Activated CD8-positive, alpha-beta T cell treated with anti-CD3 and anti-CD28 coated beads for 36 hours (primary cell): ENCODE results near the gene CD81. TPM values are rescaled to one million over a fixed set of nuclear protein-coding genes. Genes with fewer than 3 reads are reported as not detected.
A peak's percentile ranks its signal among the peaks of the same experiment; 100 is the strongest.

Experiments used
- ATAC-seq: fragments of 200-7000 bp; cut with Tn5 transposase; one replicate; pipeline ENCODE4 v1.10.0; 2021; ENCODE audit warnings: mild to moderate bottlenecking, moderate library complexity
- CTCF ChIA-PET: fragments of 350-600 bp; sonication (Branson Sonifier 250); formaldehyde crosslinking; loops from one replicate; lab custom pipeline; 2021; ENCODE audit warnings: antibody characterized with exemption; lab: Charles Lee
- POLR2A ChIA-PET: fragments of 350-600 bp; sonication (Branson Sonifier 250); formaldehyde crosslinking; loops from one replicate; lab custom pipeline; 2021; ENCODE audit warnings: antibody characterized with exemption; lab: Charles Lee
- DNase-seq: peaks from one replicate; pipeline ENCODE4 v3.0.0-alpha.2; 2020
- H3K27ac Mint-ChIP-seq: one replicate; pipeline ENCODE4 v1.8.0; 2021; ENCODE audit warnings: mild to moderate bottlenecking, mixed read lengths
- H3K27me3 Mint-ChIP-seq: one replicate; pipeline ENCODE4 v1.8.0; 2021; ENCODE audit warnings: mixed read lengths
- H3K36me3 Mint-ChIP-seq: one replicate; pipeline ENCODE4 v1.8.0; 2021; ENCODE audit warnings: low read depth, mixed read lengths
- H3K4me1 Mint-ChIP-seq: one replicate; pipeline ENCODE4 v1.8.0; 2021; ENCODE audit warnings: low read depth, mixed read lengths
- H3K4me3 Mint-ChIP-seq: one replicate; pipeline ENCODE4 v1.8.0; 2021; ENCODE audit warnings: mild to moderate bottlenecking, moderate library complexity, mixed read lengths
- H3K9me3 Mint-ChIP-seq: one replicate; pipeline ENCODE4 v1.8.0; 2021; ENCODE audit warnings: mixed read lengths
- CTCF ChIP-seq: fragments of 200-600 bp; IDR thresholded peaks from one replicate; pipeline ENCODE4 v1.8.0; 2022; ENCODE audit warnings: antibody characterized with exemption, mild to moderate bottlenecking
- intact Hi-C: fragments of 100-400 bp; cut with micrococcal nuclease; formaldehyde crosslinking; loops from one replicate; pipeline ENCODE4 v1.10.0; 2022
- total RNA-seq, 2 experiments: library from RNA; stranded (reverse); gene quantifications; one replicate each; pipeline ENCODE4 v1.2.3, GENCODE V29; 2021

Gene CD81
- total RNA-seq, 2 experiments from 2014 or later, result 133 to 138 TPM

- ATAC-seq (no peak), DNase-seq (no peak)
- Mint-ChIP-seq H3K4me3 (no peak overlapping the region), H3K27ac (no peak overlapping the region), H3K36me3 (peaks cover 2% of the 10 kb centered on the region), H3K9me3 (no peaks in the 10 kb centered on the region), H3K27me3 (no peaks in the 10 kb centered on the region), H3K4me1 (peaks cover 56% of the 10 kb centered on the region)
- POLR2A ChIA-PET, result interaction anchor here (1.0 to 3.3 kb wide), 3 partner anchors 9 to 82 kb away, joined by 3 to 24 read pairs (median 9); partner anchors contain the start of gene CD81
- intact Hi-C loops, result no loop called here
- CTCF ChIA-PET, result interaction anchor here (1.1 to 3.9 kb wide), 7 partner anchors 13 to 188 kb away, joined by 3 to 20 read pairs (median 5); partner anchors contain the start of gene TSSC4
- no peak for TF ChIP-seq CTCF
Measured at GRCh38 chr11:2386591-2386990, 9.5 kb downstream of the CD81 start.

DNA sequence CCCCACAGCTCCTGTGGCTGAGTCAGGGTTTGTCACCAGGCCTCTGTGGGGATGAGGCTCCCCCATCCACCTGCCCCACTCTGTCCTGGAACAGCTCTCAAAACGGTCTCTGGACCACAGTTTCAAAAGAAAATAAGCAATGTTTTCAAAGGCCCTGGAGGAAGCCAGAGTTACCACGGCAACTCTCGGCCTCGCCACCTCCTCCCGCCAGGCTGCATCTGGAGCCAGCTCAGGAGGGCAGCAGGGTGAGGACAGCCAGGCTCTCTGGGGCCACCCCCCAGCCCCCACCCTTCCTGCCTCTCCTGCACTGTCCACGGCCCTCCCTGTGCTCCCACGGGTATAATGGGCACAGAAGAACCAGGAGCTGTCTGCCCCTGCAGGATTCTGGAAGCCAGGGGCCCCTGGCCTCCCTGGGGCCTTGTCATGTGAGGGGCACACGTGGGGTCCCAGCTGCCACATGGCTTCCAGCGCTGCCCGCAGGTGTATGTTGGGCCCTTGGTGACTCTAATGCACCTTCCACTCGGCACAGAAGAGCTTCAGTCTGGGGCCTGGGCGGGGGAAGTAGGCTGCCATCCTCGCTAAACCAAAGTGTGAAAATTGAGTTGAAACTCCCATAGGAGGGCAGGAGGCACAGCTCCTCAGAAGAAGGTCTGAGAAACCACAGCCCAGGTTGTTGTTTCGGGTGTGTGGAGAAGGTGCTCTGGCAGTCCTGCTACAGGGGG, 10.3 kb downstream of the CD81 start:
- DNase-seq, result peak; percentile 39
- TF ChIP-seq CTCF, result no peak
- intact Hi-C loops, result no loop called here
- no peaks in the 10 kb centered on the region for H3K9me3 Mint-ChIP-seq
- H3K4me1 Mint-ChIP-seq, result peaks cover 52% of the 10 kb centered on the region
- ChIA-PET POLR2A (interaction anchor here (1.0 to 3.3 kb wide), 4 partner anchors 10 to 83 kb away, joined by 3 to 24 read pairs (median 6); partner anchors contain the start of gene CD81), CTCF (interaction anchor here (1.1 to 3.9 kb wide), 7 partner anchors 12 to 189 kb away, joined by 3 to 20 read pairs (median 5); partner anchors contain the start of gene TSSC4)
- no peaks in the 10 kb centered on the region for H3K27me3 Mint-ChIP-seq
- peak overlapping the region; percentile 57 for H3K27ac Mint-ChIP-seq
- H3K36me3 Mint-ChIP-seq, result peaks cover 2% of the 10 kb centered on the region
- no peak overlapping the region for H3K4me3 Mint-ChIP-seq
- peak; percentile 55 for ATAC-seq

GRCh38 chr11:2388431-2389376, 11.6 kb downstream of the CD81 start:
- ChIA-PET CTCF (interaction anchor here (1.9 to 3.7 kb wide), 2 partner anchors 12 to 31 kb away, joined by 5 to 20 read pairs; partner anchors contain the start of gene TSSC4), POLR2A (interaction anchor here (3.3 kb wide), 1 partner anchor 11 kb away, joined by 24 read pairs; the partner anchor contains the start of gene CD81)
- peak overlapping the region; percentile 38 for H3K27ac Mint-ChIP-seq
- DNase-seq, result no peak
- TF ChIP-seq CTCF, result no peak
- no peak for ATAC-seq
- H3K4me3 Mint-ChIP-seq, result no peak overlapping the region
- H3K4me1 Mint-ChIP-seq, result peaks cover 45% of the 10 kb centered on the region
- H3K36me3 Mint-ChIP-seq, result peaks cover 2% of the 10 kb centered on the region
- intact Hi-C loops, result no loop called here
- H3K9me3 Mint-ChIP-seq, result no peaks in the 10 kb centered on the region
- no peaks in the 10 kb centered on the region for H3K27me3 Mint-ChIP-seq

DNA sequence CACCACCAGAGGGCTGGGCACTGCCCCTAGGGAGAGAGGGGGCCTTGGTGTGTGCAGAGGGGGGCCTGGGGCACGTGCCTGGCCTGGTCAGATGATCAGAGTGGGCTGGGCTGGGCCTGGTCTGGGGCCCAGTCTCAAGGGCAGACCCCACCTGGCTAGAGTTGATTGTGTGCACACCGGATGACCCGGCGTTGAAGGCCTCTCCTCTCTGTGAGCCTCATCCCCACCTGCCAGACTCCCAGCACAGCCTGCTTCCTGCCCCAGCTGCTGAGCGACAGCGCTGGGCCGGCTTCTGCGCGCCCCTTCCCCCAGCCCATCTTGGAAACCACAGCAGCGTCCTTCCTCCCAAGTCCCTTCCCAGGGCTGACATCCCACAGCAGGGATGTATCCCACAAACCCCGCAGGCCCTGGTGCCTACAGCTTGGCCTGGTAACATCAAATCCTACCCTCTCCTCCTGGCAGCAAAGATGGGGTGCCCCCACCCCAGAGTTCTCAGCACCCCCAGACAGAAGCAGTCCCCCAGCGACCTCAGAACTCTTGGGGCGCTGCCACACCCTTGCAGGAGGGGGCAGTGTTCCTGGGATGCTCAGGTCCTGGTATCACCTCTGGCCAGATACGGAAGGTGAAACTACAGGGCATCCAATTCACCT, 12.4 kb downstream of the CD81 start:
- intact Hi-C loops, result no loop called here
- Mint-ChIP-seq H3K36me3 (peaks cover 2% of the 10 kb centered on the region), H3K4me3 (no peak overlapping the region), H3K27ac (peak overlapping the region; percentile 38), H3K27me3 (no peaks in the 10 kb centered on the region), H3K9me3 (no peaks in the 10 kb centered on the region), H3K4me1 (peaks cover 42% of the 10 kb centered on the region)
- DNase-seq (no peak), ATAC-seq (no peak)
- ChIA-PET CTCF (interaction anchor here (1.5 kb wide), 1 partner anchor 32 kb away, joined by 4 read pairs; no protein-coding TSS in a partner anchor), POLR2A (no interaction called here)
- no peak for TF ChIP-seq CTCF
